SU-DHL-6 (cell line): ENCODE data around the gene DNAJC15.
"Not testable (repeated sequence)": the region's sequence is repeated elsewhere in the genome, so short reads cannot be mapped to it uniquely, and the experiment has no call there.

Experiments
- H2AFZ ChIP-seq: fragments of 200-600 bp; sonication (generic); 2 replicates; pipeline ENCODE4 v1.6.1; 2014; ENCODE audit warnings: low read depth, mild to moderate bottlenecking, moderate library complexity, mixed read lengths, antibody characterized with exemption, low read length; ENCODE audit not compliant: severe bottlenecking
- H3F3A ChIP-seq: fragments of 200-600 bp; shearing (Covaris generic); 2 replicates; pipeline ENCODE4 v1.6.0; 2016; ENCODE audit warnings: antibody characterized with exemption, mild to moderate bottlenecking; ENCODE audit not compliant: insufficient read depth
- H3K27ac ChIP-seq: fragments of 200-600 bp; sonication (generic); 2 replicates; pipeline ENCODE4 v1.5.1; 2016; ENCODE audit warnings: low read depth, mild to moderate bottlenecking, low read length, moderate library complexity, mixed read lengths
- H3K27me3 ChIP-seq: fragments of 200-600 bp; sonication (generic), shearing (Covaris generic); 2 replicates; pipeline ENCODE4 v1.6.0; 2014; ENCODE audit warnings: mild to moderate bottlenecking, low read length
- H3K36me3 ChIP-seq: fragments of 200-600 bp; sonication (generic); 2 replicates; pipeline ENCODE4 v1.6.1; 2014; ENCODE audit warnings: mild to moderate bottlenecking, low read length, mixed read lengths
- H3K4me2 ChIP-seq: fragments of 300-600, 200-600 bp; shearing (Covaris generic), sonication (generic); 2 replicates; pipeline ENCODE4 v1.6.0; 2014; ENCODE audit warnings: low read length, low read depth, mild to moderate bottlenecking; ENCODE audit not compliant: poor library complexity, severe bottlenecking
- H3K4me3 ChIP-seq: fragments of 200-600 bp; sonication (generic); 2 replicates; pipeline ENCODE4 v1.5.1; 2014; ENCODE audit warnings: antibody characterized with exemption, low read length, mild to moderate bottlenecking, mixed read lengths; ENCODE audit not compliant: insufficient read depth, poor library complexity, severe bottlenecking
- H3K79me2 ChIP-seq: fragments of 200-600 bp; sonication (generic); 2 replicates; pipeline ENCODE4 v1.6.1; 2014; ENCODE audit warnings: mild to moderate bottlenecking, low read length, moderate library complexity; ENCODE audit not compliant: insufficient read depth
- H3K9ac ChIP-seq: fragments of 200-600 bp; sonication (generic); 2 replicates; pipeline ENCODE4 v1.7.0; 2014; ENCODE audit warnings: mild to moderate bottlenecking, low read length
- H3K9me2 ChIP-seq: fragments of 200-600 bp; sonication (generic); replicated peaks from 2 replicates; pipeline ENCODE4 v1.6.1; 2014; ENCODE audit warnings: low read length; ENCODE audit not compliant: insufficient read depth
- H3K9me3 ChIP-seq: fragments of 200-600 bp; sonication (generic); 2 replicates; pipeline ENCODE4 v1.6.1; 2014; ENCODE audit warnings: low read length, mixed read lengths; ENCODE audit not compliant: insufficient read depth
- H4K20me1 ChIP-seq: fragments of 200-600 bp; sonication (generic); 2 replicates; pipeline ENCODE4 v1.6.1; 2014; ENCODE audit warnings: low read depth, mild to moderate bottlenecking, antibody characterized with exemption, low read length, moderate library complexity, mixed read lengths
- CTCF ChIP-seq: fragments of 200-600 bp; sonication (generic); IDR thresholded peaks from one replicate; pipeline ENCODE4 v1.5.1; 2017; ENCODE audit warnings: antibody characterized with exemption, mild to moderate bottlenecking, low read length, moderate library complexity; ENCODE audit not compliant: insufficient read depth, poor library complexity, severe bottlenecking
- EZH2phosphoT487 ChIP-seq: fragments of 200-600 bp; sonication (generic), shearing (Covaris generic); conservative IDR thresholded peaks from 2 replicates; pipeline ENCODE4 v1.6.1; 2018; ENCODE audit warnings: mild to moderate bottlenecking, antibody characterized with exemption, low read length, moderate library complexity, mixed read lengths

The DNAJC15 gene

GRCh38 chr13:43071824-43072223 is 48.4 kb downstream of the DNAJC15 start:
- H3K4me3 ChIP-seq: no peak overlapping the region
- H2AFZ ChIP-seq: no peak overlapping the region
- H3K4me2 ChIP-seq: no peak overlapping the region
- no peaks in the 10 kb centered on the region for H3K9me2 ChIP-seq
- H3K79me2 ChIP-seq: no peaks in the 10 kb centered on the region
- H3K27me3 ChIP-seq: no peaks in the 10 kb centered on the region
- TF ChIP-seq CTCF (no peak), EZH2phosphoT487 (no peak)
- no peaks in the 10 kb centered on the region for H3K9me3 ChIP-seq
- no peaks in the 10 kb centered on the region for H3F3A ChIP-seq
- H3K27ac ChIP-seq: no peak overlapping the region
- no peaks in the 10 kb centered on the region for H4K20me1 ChIP-seq
- no peak overlapping the region for H3K9ac ChIP-seq
- H3K36me3 ChIP-seq: no peaks in the 10 kb centered on the region

DNA sequence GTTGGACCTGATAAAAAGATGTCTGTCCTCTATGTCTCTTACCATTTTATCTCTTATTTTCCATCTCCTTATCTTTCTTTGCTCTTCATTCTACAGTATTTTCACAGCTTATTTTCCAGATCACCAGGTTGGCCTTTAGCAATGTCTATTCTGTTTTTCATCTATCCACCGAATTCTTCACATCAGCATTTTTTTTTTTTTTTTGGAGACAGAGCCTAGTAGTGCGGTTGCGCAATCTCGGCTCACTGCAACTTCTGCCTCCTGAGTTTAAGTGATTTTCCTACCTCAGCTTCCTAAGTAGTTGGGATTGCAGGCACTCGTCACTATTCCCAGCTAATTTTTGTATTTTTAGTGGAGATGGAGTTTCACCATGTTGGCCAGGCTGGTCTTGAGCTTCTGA is 49.0 kb downstream of the DNAJC15 start:
- Histone ChIP-seq H4K20me1 (no peaks in the 10 kb centered on the region), H3K4me3 (no peak overlapping the region), H3K4me2 (no peak overlapping the region), H3K9ac (no peak overlapping the region), H2AFZ (no peak overlapping the region), H3K27me3 (no peaks in the 10 kb centered on the region), H3F3A (no peaks in the 10 kb centered on the region), H3K9me3 (no peaks in the 10 kb centered on the region), H3K27ac (no peak overlapping the region), H3K79me2 (no peaks in the 10 kb centered on the region), H3K9me2 (no peaks in the 10 kb centered on the region), H3K36me3 (no peaks in the 10 kb centered on the region)
- TF ChIP-seq CTCF (no peak), EZH2phosphoT487 (no peak)

GRCh38 chr13:43074824-43075510 is 51.6 kb downstream of the DNAJC15 start:
- Histone ChIP-seq H3K4me3 (no peak overlapping the region), H3K9ac (no peak overlapping the region), H3K9me2 (no peaks in the 10 kb centered on the region), H3K27me3 (no peaks in the 10 kb centered on the region), H3K36me3 (no peaks in the 10 kb centered on the region), H3K79me2 (no peaks in the 10 kb centered on the region), H3K9me3 (no peaks in the 10 kb centered on the region), H3K4me2 (no peak overlapping the region), H4K20me1 (no peaks in the 10 kb centered on the region), H2AFZ (no peak overlapping the region), H3K27ac (no peak overlapping the region), H3F3A (no peaks in the 10 kb centered on the region)
- TF ChIP-seq EZH2phosphoT487: no peak
- TF ChIP-seq CTCF: no peak

- H3K4me3 ChIP-seq, H2AFZ ChIP-seq: not testable (repeated sequence)
Measured at GRCh38 chr13:43075511-43075902, 52.1 kb downstream of the DNAJC15 start.

More at GRCh38 chr13:43075511-43075902, 52.1 kb downstream of the DNAJC15 start:
- H3F3A ChIP-seq, H3K9me2 ChIP-seq, H4K20me1 ChIP-seq, H3K79me2 ChIP-seq, H3K36me3 ChIP-seq, H3K4me2 ChIP-seq, H3K9me3 ChIP-seq, H3K9ac ChIP-seq, H3K27me3 ChIP-seq, H3K27ac ChIP-seq: not testable (repeated sequence)
